Hepatocyte (in vitro differentiated cells): ENCODE results near the gene OMA1.

Experiments used
- CTCF ChIP-seq: fragments of 200-600 bp; sonication (generic); IDR thresholded peaks from 2 replicates; pipeline ENCODE4 v1.5.1; 2016; ENCODE audit warnings: antibody characterized with exemption, mild to moderate bottlenecking; ENCODE audit not compliant: poor library complexity
- EZH2 ChIP-seq: fragments of 200-600 bp; sonication (generic); IDR thresholded peaks from 2 replicates; pipeline ENCODE4 v1.6.1; 2016; ENCODE audit warnings: antibody characterized with exemption, mild to moderate bottlenecking, borderline replicate concordance

GRCh38 chr1:58431901-58432620, 114.5 kb downstream of the OMA1 start:
- TF ChIP-seq CTCF: no peak
- no peak for TF ChIP-seq EZH2
